GM18951 (cell line): ENCODE measurements around the gene COL27A1.

Experiments
- POLR2A ChIP-seq: IDR thresholded peaks from 4 replicates; pipeline ENCODE4 v1.6.1; 2011; ENCODE audit warnings: mild to moderate bottlenecking; ENCODE audit not compliant: insufficient read length, insufficient read depth; ENCODE audit errors: extremely low read depth
- in situ Hi-C: fragments of 300-500 bp; cut with MboI; formaldehyde crosslinking; loops from one replicate; pipeline ENCODE4 v1.12.0; 2022; ENCODE audit warnings: low sequenced_read_pairs, mixed read lengths, inconsistent platforms; ENCODE audit not compliant: unreplicated experiment

COL27A1 gene

DNA sequence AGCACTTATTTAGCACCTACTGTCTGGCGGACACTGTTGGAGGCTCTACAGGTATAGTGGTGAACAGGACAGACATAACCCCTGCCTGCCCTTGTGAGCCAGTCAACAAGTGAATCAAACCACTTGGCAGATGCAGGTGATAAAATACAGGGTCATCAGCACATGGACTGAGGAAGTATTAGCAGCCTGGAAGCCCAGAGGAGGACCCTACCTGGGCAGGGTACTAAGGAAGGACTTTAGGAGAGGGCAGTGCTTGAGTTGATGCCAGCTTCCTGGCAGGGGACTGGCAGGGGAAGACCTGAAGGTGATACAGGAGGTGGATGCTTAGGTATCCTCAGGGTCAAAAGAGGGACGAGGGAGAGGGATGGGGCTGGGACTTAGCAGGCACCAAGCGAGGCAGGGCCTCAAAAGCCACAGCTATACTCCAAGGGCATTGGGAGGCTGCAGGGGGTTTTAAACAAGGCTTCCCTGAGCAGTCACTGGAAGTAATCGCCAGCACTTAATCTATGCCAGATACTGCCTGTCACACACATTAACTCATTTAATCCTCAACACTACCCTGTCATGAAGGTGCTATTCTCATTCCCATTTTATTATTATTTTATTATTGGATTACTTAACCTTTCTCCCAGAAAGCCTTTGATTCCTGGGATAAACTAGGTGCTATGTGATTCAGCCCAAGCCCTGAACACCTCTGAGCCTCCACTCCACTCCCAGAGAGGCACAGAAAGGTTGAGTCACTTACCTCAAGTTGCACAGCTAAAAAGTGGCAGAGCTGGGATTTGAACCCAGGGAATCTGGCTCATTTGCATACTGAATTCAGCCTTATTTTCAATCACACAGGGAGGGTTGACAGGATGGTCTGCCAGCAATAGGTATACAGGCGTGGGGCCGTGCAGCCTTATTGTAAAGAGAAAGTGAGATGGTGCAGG, 103.8 kb downstream of the COL27A1 start:
- no peak for TF ChIP-seq POLR2A
- in situ Hi-C loops: no loop called here

DNA sequence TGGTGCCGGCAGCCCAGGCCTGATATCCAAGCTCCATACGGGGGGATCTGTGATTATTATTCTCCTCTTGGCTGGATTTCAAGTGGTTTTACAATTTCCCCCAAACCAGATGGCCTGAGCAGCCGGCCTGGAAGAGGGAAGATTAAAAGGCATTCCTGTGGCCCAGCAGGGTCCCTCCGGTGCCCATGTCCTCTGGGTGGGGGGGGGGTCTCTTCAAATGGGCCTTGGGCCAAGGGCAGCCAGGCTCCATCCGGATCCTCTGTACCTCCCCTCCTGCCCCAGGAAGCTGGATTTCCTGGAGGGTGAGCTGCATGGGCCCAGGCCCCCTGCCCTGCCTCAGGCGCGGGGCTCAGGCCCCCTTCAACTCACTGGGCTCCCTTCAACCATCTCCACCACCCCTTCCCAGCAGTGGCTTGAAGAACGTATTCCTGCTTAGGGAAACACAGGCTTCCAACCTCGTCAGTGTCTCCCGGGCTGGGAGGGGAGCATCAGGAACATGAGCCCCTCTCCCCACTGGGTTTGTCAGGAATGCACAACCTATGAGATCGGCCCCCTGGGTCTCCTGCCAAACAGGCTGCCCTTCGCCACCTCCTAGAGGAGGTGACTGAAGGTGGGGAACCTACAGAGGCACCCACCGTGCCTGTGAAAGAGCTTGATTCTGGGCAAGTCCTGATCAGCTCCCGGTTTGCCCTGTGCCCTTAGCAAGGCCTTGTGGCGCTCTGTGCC, 104.6 kb downstream of the COL27A1 start:
- TF ChIP-seq POLR2A: no peak
- in situ Hi-C loops: no loop called here

- TF ChIP-seq POLR2A: no peak
- in situ Hi-C loops: no loop called here
Observed at GRCh38 chr9:114261026-114261425, 105.7 kb downstream of the COL27A1 start.

DNA sequence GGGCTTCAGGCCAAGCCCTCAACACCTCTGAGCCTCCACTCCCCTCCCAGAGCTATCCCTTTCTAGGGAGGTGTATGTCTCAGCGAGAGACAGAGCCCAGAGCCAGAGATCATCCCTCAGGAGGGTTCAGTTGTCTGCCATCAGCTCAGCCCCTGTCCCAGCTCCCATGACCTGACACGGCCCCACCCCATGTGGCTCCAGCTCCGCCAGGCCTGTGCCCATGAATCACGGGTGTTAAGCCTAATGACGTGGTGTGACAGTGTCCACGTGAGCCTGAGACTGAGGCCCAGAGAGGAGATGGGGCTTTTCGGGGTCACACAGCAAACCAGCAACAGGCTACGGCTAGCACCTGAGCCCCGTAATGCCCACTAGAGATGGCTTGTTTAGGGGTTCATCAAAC, 106.7 kb downstream of the COL27A1 start:
- TF ChIP-seq POLR2A: no peak
- in situ Hi-C loops: no loop called here

- no peak for TF ChIP-seq POLR2A
- in situ Hi-C loops: no loop called here
Observed at GRCh38 chr9:114263853-114264510, 108.6 kb downstream of the COL27A1 start.

- in situ Hi-C loops: no loop called here
Observed at GRCh38 chr9:114264806-114265550, 109.6 kb downstream of the COL27A1 start.

DNA sequence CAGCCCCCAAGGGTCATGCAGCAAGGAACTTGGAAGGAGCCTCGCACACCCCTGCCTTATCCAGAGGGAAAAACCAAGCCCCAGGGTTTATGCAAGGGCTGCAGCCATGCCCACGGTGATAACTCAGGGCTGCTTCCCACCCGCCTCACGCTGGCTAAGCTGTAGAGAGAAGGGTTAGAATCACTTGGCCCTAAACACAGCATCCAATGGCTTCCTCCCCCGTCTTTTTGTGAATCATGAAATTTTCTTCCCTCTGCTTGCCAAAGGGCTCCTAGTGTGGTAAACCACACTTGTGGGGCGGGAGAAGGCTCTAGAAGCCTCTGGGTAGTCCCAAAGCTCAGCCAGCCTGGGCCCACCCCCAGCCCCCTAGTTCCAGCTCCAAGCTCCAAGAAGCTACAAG, 111.6 kb downstream of the COL27A1 start:
- no peak for TF ChIP-seq POLR2A
- in situ Hi-C loops: no loop called here

More at GRCh38 chr9:114264806-114265550, 109.6 kb downstream of the COL27A1 start:
- TF ChIP-seq POLR2A: no peak

DNA sequence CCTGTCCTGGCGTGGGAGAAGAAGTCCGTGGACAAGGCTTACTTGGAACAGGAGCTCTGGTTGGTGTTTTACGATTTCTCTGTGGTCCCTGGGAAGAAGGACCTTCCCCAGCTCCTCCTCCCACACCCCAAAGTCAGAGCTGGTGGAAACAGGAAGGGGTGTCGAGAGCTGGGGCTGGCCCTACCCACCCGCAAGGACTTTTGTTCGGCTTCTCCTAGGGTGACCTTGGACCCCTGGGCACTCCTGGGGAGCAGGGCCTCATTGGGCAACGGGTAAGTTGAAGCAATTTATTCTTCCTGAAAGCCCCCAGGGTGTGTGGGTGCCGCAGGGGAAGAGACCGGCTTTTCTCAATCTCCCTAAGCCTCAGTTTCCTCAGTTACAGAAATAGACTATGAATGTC, 113.7 kb downstream of the COL27A1 start:
- no peak for TF ChIP-seq POLR2A
- in situ Hi-C loops: no loop called here

GRCh38 chr9:114270120-114270975, 115.0 kb downstream of the COL27A1 start:
- TF ChIP-seq POLR2A: no peak
- in situ Hi-C loops: no loop called here

GRCh38 chr9:114271556-114272510, 116.5 kb downstream of the COL27A1 start:
- in situ Hi-C loops: no loop called here
- TF ChIP-seq POLR2A: no peak
